Keratinocyte (primary cell): ENCODE results near the gene PIGH. TPM values are rescaled to one million over a fixed set of nuclear protein-coding genes. Genes with fewer than 3 reads are reported as not detected.

Experiments
- DNase-seq: peaks from one replicate; pipeline ENCODE4 v3.0.0-alpha.2; 2011; ENCODE audit warnings: low read depth, missing footprints, low spot score
- FAIRE-seq: peaks from 2 replicates; lab custom pipeline; 2011; peaks lifted over from hg19 to GRCh38; lab: Jason Lieb, UNC
- H2AFZ ChIP-seq: 2 replicates; pipeline ENCODE4 v1.6.0; 2012; ENCODE audit warnings: low read length, control low read depth, inconsistent platforms; ENCODE audit not compliant: control insufficient read depth
- H3K27ac ChIP-seq: 2 replicates; pipeline ENCODE4 v1.5.1; 2011; ENCODE audit warnings: low read length; ENCODE audit not compliant: control insufficient read depth, insufficient read depth
- H3K27me3 ChIP-seq: 3 replicates; pipeline ENCODE4 v1.6.0; 2011; ENCODE audit warnings: low read length; ENCODE audit not compliant: control insufficient read depth, insufficient read depth; ENCODE audit errors: extremely low read depth
- H3K36me3 ChIP-seq, 2 experiments: 2 replicates in 1 of 2; 3 replicates in 1 of 2; pipeline ENCODE4 v1.5.1; 2011; ENCODE audit warnings: low read length in 2 of 2, mild to moderate bottlenecking in 1 of 2; ENCODE audit not compliant: control insufficient read depth in 2 of 2, insufficient read depth in 2 of 2; ENCODE audit errors: extremely low read depth in 1 of 2
- H3K4me1 ChIP-seq: 3 replicates; pipeline ENCODE4 v1.5.1; 2011; ENCODE audit warnings: low read length; ENCODE audit not compliant: control insufficient read depth, insufficient read depth; ENCODE audit errors: extremely low read depth
- H3K4me2 ChIP-seq: 3 replicates; pipeline ENCODE4 v1.6.0; 2011; ENCODE audit warnings: low read depth, low read length; ENCODE audit not compliant: control insufficient read depth, insufficient read depth; ENCODE audit errors: extremely low read depth
- H3K4me3 ChIP-seq, 3 experiments: fragments of 200-600 bp in 1 of 3; sonication (generic) in 1 of 3; 2 replicates in 2 of 3; 3 replicates in 1 of 3; pipeline ENCODE4 v1.5.1; 2011 to 2016; ENCODE audit warnings: low read length in 3 of 3, mild to moderate bottlenecking in 3 of 3, control low read depth in 2 of 3, inconsistent platforms in 1 of 3, low read depth in 1 of 3, mixed read lengths in 1 of 3, mixed run types in 1 of 3, moderate library complexity in 1 of 3; ENCODE audit not compliant: control insufficient read depth in 2 of 3, insufficient read depth in 2 of 3; ENCODE audit errors: extremely low read depth in 1 of 3
- H3K79me2 ChIP-seq: 2 replicates; pipeline ENCODE4 v1.6.0; 2012; ENCODE audit warnings: low read length; ENCODE audit not compliant: control insufficient read depth, insufficient read depth
- H3K9ac ChIP-seq: 3 replicates; pipeline ENCODE4 v1.6.0; 2011; ENCODE audit warnings: low read length; ENCODE audit not compliant: control insufficient read depth, insufficient read depth; ENCODE audit errors: extremely low read depth
- H3K9me1 ChIP-seq: 3 replicates; pipeline ENCODE4 v1.6.0; 2011; ENCODE audit warnings: low read length; ENCODE audit not compliant: control insufficient read depth, insufficient read depth; ENCODE audit errors: extremely low read depth
- H3K9me3 ChIP-seq: 2 replicates; pipeline ENCODE4 v1.5.1; 2012; ENCODE audit warnings: low read depth, low read length; ENCODE audit not compliant: control insufficient read depth
- H4K20me1 ChIP-seq: 3 replicates; pipeline ENCODE4 v1.6.0; 2011; ENCODE audit warnings: low read length; ENCODE audit not compliant: control insufficient read depth, insufficient read depth; ENCODE audit errors: extremely low read depth
- CTCF ChIP-seq, 3 experiments: IDR thresholded peaks in 1 of 3; conservative IDR thresholded peaks in 1 of 3; optimal IDR thresholded peaks in 1 of 3; 2 replicates in 2 of 3; 3 replicates in 1 of 3; pipeline versions ENCODE3 to v1.5.1; 2011; ENCODE audit warnings: low read length in 3 of 3, mild to moderate bottlenecking in 3 of 3, moderate library complexity in 2 of 3, control low read depth in 1 of 3, inconsistent platforms in 1 of 3; ENCODE audit not compliant: insufficient read depth in 2 of 3; ENCODE audit errors: extremely low read depth in 1 of 3
- EZH2 ChIP-seq: IDR thresholded peaks from one replicate; pipeline ENCODE4 v1.6.1; 2012; ENCODE audit warnings: inconsistent platforms, mild to moderate bottlenecking, low read length, moderate library complexity
- dilution Hi-C: fragments of 300-500 bp; cut with MboI; formaldehyde crosslinking; loops from one replicate; pipeline ENCODE4 v1.7.0; 2020; ENCODE audit warnings: low sequenced_read_pairs; ENCODE audit not compliant: extremely low pct_ligation_motif_present
- polyA plus RNA-seq, 5 experiments: library from polyadenylated mRNA; depleted of rRNA in 3 of 5; stranded (reverse) in 3 of 5; stranded (forward) in 1 of 5; unstranded in 1 of 5; fragments of >200 nt; gene quantifications; 1 replicate in 1 of 5; 2 replicates in 3 of 5; 3 replicates in 1 of 5; pipeline versions ENCODE4 v1.2.1 to v1.2.3, GENCODE V29; 2011 to 2012; ENCODE audit warnings: missing spikeins in 2 of 5, low read depth in 1 of 5, low replicate concordance in 1 of 5

The PIGH gene
- polyA plus RNA-seq, 1 donor (not counting 4 experiments of a cell fraction or from before 2014, with no cell fraction given), result 29.9 TPM

GRCh38 chr14:67574156-67574555, 25.9 kb downstream of the PIGH start:
- no peaks in the 10 kb centered on the region for H3K4me1 ChIP-seq
- dilution Hi-C loops, result no loop called here
- no peaks in the 10 kb centered on the region for H3K27me3 ChIP-seq
- no peak overlapping the region for H3K27ac ChIP-seq
- peaks cover 0 to 7% of the 10 kb centered on the region in 2 experiments for H3K36me3 ChIP-seq
- H3K79me2 ChIP-seq, result no peaks in the 10 kb centered on the region
- H3K9ac ChIP-seq, result no peak overlapping the region
- TF ChIP-seq EZH2, result no peak
- TF ChIP-seq CTCF (optimal IDR thresholded peaks at IDR 0.05 in 1 of 3, IDR thresholded peaks at IDR 0.05 in 1 of 3, conservative IDR thresholded peaks at IDR 0.05 in 1 of 3; ENCODE audit: extremely low read depth in 1 of 3, insufficient read depth in 2 of 3, low read length in 3 of 3), result no peak
- no peaks in the 10 kb centered on the region for H3K9me1 ChIP-seq
- H3K4me2 ChIP-seq, result no peak overlapping the region
- FAIRE-seq, result no peak
- H3K9me3 ChIP-seq, result no peaks in the 10 kb centered on the region
- DNase-seq, result no peak
- no peak overlapping the region for H3K4me3 ChIP-seq
- H2AFZ ChIP-seq, result no peak overlapping the region
- H4K20me1 ChIP-seq, result no peaks in the 10 kb centered on the region

GRCh38 chr14:67573228-67574010, 26.6 kb downstream of the PIGH start:
- H3K4me3 ChIP-seq, result no peak overlapping the region
- no peaks in the 10 kb centered on the region for H3K9me1 ChIP-seq
- DNase-seq (no peak), FAIRE-seq (no peak)
- H3K9ac ChIP-seq, result no peak overlapping the region
- no peak for TF ChIP-seq EZH2
- TF ChIP-seq CTCF (optimal IDR thresholded peaks at IDR 0.05 in 1 of 3, IDR thresholded peaks at IDR 0.05 in 1 of 3, conservative IDR thresholded peaks at IDR 0.05 in 1 of 3; ENCODE audit: extremely low read depth in 1 of 3, insufficient read depth in 2 of 3, low read length in 3 of 3), result no peak
- no peaks in the 10 kb centered on the region for H3K9me3 ChIP-seq
- no peaks in the 10 kb centered on the region for H3K4me1 ChIP-seq
- H3K36me3 ChIP-seq, result peaks cover 0 to 6% of the 10 kb centered on the region in 2 experiments
- H3K4me2 ChIP-seq, result no peak overlapping the region
- H2AFZ ChIP-seq, result no peak overlapping the region
- dilution Hi-C loops, result no loop called here
- H4K20me1 ChIP-seq, result no peaks in the 10 kb centered on the region
- no peak overlapping the region for H3K27ac ChIP-seq
- no peaks in the 10 kb centered on the region for H3K27me3 ChIP-seq
- H3K79me2 ChIP-seq, result no peaks in the 10 kb centered on the region
